ENCODE data around the gene SEMA7A.
"Not testable (repeated sequence)": the region's sequence is repeated elsewhere in the genome, so short reads cannot be mapped to it uniquely, and the experiment has no call there.

The SEMA7A gene

DNA sequence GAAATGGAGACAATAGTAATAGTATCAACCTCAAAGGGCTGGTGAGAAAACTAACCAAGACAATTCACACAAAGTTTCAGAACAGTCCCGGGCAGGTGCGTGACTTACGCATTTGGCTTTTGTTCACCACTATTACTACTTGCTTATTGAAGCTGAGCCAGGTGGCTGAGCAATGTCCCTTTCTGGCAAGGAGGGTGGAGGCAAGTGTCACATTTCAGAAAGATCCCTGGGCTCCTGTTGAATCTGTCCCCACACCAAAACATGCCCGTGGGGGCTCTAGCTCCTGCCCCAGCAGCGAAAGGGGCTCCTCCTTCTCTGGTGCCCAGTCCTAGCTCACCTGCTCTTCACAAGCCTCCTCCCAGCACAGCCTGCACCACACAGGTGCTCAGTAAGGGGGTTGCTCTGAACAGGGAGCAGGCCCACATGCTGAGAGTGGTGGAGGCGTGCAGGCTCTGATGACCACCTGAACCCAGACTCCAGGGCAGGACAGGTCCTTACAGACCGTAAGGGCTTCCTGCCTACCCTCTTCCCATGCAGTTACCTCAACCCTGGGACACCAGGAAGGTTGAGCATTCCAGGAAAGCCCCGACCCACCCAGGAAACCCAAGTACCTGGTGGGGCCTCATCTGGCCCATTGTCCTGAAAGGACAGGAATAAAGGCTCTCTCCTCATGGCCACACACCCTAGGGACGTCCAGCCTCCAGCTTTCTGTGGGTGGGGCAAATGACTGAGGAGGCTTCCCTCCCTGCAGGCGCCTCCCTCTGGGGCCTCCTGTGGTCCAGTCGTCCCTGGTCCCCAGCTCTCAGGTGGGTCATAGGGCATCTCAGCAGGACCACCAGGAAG, 32.6 kb downstream of the SEMA7A start:
- in situ Hi-C loops (cut with MboI; ENCODE audit: low sequenced_read_pairs): no loop called here

DNA sequence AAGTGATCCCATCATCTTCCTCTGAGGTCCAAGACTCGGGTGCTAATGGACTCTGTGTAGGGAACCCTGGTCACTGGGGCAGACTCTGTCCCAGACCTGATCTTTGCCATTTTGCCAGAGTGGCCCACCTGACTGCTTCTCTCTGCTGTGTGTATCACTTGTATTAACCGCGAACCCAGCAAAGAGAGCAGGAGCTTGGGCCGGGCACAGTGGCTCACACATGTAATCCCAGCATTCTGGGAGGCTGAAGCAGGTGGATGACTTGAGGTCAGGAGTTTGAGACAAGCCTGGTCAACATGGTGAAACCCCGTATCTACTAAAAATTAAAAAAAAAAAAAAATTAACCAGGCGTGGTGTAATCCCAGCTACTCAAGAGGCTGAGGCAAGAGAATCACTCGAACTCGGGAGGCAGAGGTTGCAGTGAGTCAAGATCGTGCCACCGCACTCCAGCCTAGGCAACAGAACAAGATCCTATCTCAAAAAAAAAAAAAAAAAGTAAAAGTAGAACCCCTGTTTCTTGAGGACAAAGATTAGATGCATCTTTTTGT, 33.4 kb downstream of the SEMA7A start:
- in situ Hi-C loops (cut with MboI; ENCODE audit: low sequenced_read_pairs): no loop called here

DNA sequence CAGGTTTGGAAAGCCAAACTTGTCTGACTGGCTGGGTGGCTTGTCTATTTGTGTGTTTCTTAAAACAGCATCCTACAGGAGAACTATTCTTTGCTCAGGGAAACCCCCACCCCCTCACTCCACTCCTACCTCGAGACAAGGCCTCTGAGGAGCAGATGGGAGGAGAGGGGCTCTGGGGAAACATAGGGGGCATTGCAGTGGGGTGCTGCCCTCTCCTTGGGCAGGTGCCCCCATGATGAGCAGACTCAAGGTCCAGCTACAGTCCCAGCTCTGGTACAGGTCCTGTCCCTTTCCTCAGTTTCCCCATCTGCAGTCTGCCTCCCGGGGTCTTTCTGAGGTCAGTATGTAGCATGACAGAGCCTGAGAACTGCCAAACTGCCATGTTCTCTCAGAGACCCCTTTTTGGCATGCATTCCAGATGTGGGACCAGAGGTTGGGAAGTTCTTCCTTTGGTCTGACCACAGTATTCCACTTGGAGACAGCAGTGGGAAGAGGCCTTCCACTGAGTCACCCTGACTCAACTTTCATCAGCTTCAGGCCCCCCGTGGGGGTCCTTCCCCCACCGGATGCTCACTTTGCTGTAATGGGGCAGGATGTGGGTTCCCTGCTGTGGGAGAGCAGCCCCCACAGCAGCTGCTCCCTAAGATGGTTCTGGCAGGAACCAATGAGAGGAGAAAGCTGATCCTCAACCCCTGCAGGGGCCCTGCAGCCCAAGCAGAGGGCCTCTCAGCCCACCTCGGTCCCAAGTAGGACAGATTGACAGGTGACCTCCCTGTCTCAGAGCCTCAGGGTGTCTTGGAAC, 34.0 kb downstream of the SEMA7A start:
- in situ Hi-C loops (cut with MboI; ENCODE audit: low sequenced_read_pairs): no loop called here

DNA sequence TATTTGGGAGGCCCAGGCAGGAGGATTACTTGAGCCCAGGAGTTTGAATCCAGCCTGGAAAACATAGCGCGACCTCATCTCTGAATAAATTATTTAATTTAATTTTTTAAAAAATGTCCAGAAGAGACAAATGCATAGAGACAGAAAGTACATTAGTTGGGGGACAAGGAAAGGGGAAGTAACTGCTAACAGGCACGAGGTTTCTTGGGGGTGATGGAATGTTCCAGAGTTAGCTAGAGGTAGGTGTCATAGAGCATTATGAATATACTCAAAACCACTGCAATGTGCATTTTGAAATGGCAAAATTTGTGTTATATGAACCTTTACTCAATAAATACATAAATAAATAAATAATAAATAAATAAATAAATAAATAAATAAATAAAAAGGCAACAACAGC, 34.7 kb downstream of the SEMA7A start:
- in situ Hi-C loops (cut with MboI; ENCODE audit: low sequenced_read_pairs): no loop called here

DNA sequence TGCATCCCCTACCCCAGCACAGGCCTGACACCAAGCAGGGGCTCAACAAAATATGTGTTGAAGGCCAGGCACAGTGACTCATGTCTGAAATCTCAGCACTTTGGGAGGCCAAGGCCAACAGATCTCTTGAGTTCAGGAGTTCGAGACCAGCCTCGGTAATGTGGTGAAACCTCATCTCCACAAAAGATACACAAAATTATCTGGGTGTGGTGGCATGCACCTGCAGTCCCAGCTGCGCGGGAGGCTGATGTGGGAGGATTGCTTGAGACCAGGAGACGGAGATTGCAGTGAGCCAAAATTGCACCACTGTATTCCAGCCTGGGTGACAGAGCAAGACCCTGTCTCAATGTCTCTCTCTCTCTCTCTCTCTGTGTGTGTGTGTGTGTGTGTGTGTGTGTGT, 35.6 kb downstream of the SEMA7A start:
- in situ Hi-C loops (cut with MboI; ENCODE audit: low sequenced_read_pairs): no loop called here

DNA sequence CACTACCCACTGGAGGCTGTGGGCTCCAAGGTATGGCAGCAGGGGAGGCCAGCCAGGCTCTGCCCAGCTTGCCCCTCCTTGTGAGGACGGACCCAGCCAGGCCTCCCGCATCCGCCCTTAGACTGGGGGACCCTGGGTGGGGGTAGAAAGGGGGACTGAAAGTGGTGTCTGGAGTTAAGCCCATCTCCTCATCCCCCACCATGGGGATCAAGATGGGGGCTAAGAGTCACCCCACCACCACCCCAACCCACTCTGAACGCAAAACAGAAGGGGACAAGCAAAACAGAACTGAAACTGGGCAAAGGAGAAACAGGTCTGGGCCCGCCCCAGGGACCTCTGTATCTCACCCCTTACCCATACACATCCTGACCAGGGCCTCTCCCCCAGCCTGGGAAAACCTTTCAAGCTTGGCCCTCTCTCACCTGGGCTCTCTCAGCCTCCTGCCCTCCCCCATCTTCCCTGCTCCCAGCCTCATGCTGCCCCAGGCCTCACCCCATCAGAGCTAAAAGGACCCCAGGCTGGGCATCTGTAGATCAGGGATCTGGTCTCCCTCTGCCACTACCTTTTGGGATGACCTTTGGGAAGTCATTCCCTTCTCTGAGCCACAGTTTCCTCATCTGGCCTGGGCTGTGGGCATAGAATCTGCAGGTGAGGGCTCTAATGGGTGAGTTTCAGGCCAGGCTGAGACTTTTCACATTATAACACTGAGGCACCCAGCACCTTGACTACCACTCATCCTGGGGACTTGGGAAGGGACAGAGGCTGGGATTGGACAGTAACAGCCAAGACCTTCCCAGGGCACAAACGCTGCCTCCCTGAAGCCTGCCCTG, 36.3 kb downstream of the SEMA7A start:
- in situ Hi-C loops (cut with MboI; ENCODE audit: low sequenced_read_pairs): no loop called here

DNA sequence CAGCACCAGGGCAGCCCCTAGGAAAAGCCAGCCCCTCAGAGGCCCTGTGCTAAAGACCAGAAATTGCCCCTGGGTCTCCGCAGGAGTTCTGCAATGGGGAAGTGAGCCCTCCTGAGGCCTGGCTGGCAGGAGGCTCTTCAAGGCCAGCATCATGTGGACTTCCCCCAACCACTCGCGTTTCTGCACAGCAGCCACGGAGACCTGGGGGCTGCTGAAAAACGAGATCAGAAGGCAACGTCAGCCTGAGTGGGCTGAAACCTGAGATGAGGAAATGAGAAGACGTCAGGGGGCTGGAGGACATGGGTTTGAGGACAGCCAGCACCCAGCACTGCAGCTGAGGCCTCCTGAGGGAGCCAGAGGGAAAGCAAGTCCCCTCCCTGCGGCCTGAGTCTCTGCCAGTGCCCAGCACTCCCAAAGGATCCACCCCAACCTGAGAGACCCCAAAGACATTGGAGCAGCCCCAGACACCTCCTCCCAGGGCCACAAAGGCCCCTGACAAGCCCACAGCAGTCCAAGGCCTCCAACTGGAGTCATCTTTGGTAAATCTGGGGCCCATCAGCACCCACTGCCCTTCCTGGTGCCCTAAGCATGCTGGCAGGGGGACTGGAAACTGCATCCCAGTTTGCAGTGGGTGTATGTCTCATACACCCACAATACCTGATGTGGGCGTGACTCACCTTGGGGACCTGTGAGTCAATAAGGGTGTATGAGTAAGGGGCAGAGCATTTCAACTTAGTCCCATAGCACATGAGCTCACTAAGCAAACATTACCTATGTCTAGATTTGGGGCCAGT, 37.1 kb downstream of the SEMA7A start:
- in situ Hi-C loops (cut with MboI; ENCODE audit: low sequenced_read_pairs): no loop called here

DNA sequence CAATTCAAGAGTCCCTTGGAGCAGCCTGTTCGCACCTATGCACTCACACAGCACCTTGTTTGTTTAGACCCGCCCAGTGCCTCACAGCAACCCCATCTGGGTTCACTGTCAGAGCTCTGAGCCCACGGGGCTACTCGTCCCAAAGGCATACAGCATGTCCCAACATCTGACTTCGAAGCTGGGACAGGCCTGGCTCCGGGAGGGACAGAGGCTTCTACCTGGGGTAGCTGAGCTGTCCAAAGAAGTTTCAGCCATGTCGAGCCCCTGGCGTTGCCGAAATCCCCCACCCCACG, 37.7 kb downstream of the SEMA7A start:
- in situ Hi-C loops (cut with MboI; ENCODE audit: low sequenced_read_pairs): no loop called here

DNA sequence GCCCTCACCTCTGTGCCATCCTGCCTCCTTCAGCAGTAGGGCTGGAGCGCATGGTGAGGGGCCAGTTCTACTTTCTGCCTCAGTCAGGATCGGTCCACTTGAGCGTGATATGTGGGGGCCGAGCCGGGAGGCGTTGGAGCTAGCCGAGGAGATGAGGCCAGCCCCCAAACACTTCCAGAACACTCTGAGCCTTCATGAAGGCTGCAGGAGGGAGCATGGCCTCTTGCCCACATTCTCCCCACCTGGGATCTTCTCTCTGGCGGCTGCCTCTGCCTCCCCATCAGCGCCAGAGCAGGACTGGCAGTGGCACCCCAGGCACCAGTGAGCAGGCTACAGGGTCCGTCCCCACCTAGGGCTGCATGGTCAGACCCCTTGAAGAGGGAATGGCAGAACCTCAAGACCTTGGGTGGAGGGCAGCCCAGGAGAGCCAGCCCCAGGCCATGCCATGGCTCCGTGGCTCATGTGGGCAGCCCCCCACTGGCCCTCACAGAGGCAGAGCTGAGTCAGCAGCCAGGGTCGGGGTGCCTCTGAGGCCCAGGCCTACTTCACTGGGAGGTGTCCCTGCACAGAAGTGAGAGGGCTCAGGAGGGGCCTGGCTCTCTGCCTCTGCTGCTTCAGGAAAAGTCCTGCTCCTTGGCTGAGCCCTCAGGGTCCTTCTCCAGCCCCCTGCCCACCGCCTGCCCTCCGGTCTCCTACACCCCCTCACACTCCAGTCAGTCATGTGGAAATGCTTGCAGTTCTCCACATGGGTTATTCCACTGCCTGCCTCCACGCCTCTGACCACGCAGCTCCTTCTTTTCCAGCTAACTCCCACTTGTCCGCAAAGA, 38.2 kb downstream of the SEMA7A start:
- in situ Hi-C loops (cut with MboI; ENCODE audit: low sequenced_read_pairs): no loop called here

DNA sequence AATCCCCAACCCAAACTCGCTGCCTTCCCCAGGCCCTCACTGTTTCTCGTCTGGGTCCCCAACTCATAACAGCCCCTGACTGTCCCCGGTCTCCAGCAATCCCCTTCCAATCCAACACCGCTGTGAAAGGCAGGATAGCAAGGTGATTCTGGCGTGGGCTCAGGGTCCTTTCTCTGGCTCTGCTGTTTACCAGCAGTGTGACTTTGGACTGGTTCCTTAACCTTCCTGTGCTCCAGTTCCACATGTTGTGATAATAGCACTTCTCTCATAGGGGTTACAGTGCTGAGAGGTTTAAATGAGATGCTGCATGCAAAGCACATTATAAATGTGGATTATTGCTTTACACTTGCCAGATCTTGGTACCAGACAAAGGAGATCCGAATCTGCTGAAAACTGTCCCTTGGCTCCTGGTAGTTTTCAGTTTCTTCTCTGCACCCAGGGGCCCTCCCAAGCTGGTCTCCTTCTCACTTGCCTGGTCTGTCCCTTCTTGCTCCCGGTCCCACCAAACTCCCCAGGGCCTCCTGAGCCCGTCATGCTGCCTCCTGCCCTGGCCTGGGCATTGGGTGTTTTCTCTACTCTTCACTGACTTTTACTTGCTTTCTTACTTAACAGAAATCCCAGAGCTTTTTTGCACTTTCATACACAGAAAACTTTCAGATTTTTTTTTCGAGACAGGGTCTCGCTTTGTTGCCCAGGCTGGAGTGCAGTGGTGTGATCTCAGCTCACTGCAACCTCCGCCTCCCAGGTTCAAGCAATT, 39.5 kb downstream of the SEMA7A start:
- in situ Hi-C loops (cut with MboI; ENCODE audit: low sequenced_read_pairs): no loop called here

DNA sequence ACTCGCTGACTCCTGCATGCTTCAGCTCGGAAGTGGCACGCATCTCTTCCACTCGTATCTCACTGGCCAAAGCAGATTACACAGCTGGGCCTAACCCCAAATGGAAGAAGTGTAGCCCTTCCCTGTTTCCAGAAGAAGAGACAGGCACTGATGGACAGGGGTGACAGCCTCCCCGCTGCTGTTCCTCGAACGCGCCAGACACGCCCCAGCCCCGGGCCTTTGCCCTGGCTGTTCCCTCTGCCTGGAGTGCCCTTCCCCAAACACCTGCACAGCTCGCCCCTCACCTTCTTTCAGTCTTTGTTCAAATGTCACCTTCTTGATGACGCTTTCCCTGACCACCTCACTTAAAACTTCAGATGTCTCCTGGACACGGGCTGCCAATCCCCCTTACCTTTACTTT, 40.3 kb downstream of the SEMA7A start:
- in situ Hi-C loops (cut with MboI; ENCODE audit: low sequenced_read_pairs): no loop called here

DNA sequence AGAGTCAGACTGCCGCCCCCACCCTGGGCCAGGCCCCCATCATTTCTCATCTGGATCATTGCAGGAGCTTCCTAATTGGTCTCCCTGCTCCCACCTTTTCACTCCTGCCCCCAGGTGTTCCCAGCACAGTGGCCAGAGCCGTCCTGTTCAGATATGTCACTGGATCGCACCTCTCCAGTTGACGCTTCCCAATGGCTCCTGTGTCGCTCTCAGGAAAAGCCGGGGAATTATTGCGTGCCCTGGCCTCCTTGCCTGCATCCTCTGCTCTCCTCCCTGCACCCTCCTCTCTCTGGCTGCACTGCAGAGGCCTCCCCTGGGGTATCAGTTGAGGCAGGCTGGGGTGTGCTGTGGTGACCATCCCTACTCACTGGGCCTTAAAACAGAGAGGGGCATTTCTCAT, 40.9 kb downstream of the SEMA7A start:
- in situ Hi-C loops (cut with MboI; ENCODE audit: low sequenced_read_pairs): no loop called here

DNA sequence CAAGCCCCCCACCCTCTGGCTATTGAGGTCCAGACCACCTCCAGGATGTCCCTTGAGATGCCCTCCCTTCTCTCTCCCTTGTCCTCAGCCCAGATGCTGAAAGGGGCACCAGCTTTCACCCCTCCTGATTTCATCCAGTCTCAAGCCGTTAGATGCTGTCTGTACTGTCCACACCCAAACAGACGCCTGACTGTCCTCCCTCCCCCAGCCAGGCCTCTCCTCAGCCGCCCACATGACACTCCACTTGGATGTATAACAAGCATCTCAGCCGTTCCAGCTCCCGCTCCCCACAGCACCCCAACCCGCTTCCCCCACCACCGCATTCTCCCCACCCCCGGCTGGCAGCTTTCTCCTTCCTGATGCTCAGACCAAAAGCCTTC, 41.3 kb downstream of the SEMA7A start:
- in situ Hi-C loops (cut with MboI; ENCODE audit: low sequenced_read_pairs): no loop called here

DNA sequence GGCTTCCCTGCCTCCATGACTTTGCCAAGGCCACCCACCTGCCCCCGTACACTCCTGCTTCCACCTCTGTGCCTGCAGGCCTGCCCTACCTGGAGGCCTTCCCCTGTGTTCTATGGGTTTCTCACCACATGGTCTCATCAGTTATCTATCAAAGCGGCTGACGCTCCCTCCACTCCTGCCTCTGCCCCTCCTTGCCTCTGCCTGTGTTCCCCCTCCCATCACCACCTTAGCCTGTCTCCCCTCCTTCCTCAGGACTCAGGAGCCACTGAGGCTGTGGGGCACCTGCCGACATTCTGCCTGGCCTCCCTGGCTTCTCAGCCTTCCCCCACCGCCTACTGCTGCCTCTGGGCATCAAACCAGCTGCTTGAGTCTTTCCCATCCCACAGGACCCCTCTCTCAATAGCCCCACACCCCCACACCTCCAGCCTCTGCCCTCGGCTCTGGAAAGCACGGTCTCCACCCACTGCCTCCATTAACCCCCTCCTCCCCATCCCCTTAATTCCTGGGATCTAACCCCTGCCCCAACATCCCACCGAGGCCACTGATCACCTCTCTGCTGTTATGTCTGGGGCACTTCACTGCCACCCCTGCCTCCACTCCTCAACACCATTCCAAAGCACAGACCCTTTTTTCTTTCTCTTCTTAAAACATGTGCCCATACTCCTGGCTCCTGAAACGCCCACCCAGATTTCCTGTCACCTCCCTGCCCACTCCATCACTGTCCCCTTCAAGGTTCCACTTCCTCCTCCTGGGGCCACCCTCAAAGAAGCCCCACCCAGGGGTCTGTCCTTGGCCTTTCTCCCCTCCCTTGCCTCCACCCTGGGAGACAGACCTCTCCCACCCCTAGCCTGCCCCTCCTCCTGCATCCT, 41.9 kb downstream of the SEMA7A start:
- in situ Hi-C loops (cut with MboI; ENCODE audit: low sequenced_read_pairs): no loop called here

DNA sequence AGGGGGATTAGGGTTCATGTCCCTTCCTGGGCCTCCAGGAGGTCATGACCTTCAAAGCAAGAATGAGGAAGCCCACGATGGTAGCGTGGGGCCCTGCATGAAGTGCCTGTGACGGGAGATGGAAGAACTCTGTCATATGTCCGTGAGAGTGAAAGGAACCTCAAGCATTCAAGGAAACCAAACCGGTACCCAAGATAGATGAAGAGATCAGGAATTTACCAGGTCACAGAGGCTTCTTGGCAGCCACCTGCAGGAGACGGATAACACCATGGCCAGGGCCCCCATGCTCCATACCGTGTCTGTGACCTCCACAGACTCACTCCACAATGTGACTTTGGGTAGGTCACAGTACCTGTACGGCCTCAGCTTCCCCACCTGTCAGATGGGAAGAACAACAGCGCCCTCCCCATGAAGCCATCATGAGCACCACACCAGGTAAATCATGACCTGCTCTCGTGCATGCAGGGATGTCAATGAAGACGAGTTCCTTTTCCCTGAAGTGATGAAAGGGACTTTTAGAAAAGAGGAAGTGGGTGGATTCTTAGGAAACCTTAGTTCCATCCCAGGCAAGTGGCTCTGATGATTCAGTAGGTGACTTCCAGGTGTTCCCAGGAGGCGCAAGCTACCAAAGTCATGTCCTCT, 43.0 kb downstream of the SEMA7A start:
- in situ Hi-C loops (cut with MboI; ENCODE audit: low sequenced_read_pairs): no loop called here

DNA sequence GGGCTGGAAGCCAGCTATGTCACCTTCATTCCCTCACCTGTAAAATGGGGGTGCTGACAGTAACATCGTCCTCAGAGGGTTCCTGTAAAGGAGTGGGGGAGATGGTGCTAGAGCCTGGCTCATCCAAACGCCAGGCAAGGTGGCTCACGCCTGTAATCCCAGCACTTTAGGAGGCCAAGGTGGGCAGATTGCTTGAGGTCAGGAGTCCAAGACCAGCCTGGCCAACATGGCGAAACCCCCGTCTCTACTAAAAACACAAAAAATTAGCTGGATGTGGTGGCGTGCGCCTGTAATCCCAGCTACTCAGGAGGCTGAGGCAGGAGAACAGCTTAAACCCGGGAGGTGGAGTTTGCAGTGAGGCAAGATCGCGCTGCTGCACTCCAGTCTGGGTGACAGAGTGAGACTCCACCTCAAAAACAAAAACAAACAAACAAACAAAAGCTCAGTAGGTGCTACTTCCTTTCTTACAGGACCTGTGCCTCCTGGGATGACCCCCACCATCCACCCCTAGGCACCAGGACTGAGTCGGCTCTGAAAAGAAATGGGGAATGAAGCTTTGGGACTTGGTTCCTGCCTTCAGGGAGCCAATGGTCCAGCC, 43.6 kb downstream of the SEMA7A start:
- in situ Hi-C loops (cut with MboI; ENCODE audit: low sequenced_read_pairs): not testable (repeated sequence)

Measured in hTERT RPE-1 (cell line).